Measurements from ENCODE around the gene SPTB.

DNA sequence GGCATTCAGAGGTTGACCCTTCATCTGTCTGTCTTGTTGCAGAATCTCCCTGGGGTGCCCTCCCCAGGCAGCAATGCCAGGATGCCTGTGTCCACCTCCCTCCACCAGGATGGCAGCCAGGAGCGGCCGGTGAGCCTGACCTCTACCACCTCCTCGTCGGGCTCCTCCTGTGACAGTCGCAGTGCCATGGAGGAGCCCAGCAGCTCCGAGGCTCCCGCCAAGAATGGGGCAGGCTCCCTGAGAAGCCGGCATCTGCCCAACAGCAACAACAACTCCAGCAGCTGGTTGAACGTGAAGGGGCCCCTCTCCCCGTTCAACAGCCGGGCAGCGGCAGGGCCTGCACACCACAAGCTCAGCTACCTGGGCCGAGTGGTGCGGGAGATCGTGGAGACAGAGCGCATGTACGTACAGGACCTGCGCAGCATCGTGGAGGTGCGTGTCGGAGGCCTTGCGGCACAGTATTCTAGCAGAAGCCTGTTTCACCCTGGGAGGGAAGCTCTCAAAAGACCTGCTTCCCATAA, 152.1 kb downstream of the SPTB start:
- TF ChIP-seq, protein P1, sequence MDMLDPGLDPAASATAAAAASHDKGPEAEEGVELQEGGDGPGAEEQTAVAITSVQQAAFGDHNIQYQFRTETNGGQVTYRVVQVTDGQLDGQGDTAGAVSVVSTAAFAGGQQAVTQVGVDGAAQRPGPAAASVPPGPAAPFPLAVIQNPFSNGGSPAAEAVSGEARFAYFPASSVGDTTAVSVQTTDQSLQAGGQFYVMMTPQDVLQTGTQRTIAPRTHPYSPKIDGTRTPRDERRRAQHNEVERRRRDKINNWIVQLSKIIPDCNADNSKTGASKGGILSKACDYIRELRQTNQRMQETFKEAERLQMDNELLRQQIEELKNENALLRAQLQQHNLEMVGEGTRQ (CRISPR knock-in tag; IDR thresholded peaks at IDR 0.05), result no peak
- TF ChIP-seq RNF2 (IDR thresholded peaks at IDR 0.05) (no peak), SMARCC2 (IDR thresholded peaks at IDR 0.05; ENCODE audit: low read depth) (no peak), FOXA1 (IDR thresholded peaks at IDR 0.05; ENCODE audit: borderline replicate concordance) (no peak), MXI1 (IDR thresholded peaks at IDR 0.05; ENCODE audit: low read depth, low read length) (no peak), YBX1 (IDR thresholded peaks at IDR 0.05) (no peak), TBP (optimal IDR thresholded peaks at IDR 0.05; ENCODE audit: low read depth, low read length) (no peak)
- TF ChIP-seq, protein P2, sequence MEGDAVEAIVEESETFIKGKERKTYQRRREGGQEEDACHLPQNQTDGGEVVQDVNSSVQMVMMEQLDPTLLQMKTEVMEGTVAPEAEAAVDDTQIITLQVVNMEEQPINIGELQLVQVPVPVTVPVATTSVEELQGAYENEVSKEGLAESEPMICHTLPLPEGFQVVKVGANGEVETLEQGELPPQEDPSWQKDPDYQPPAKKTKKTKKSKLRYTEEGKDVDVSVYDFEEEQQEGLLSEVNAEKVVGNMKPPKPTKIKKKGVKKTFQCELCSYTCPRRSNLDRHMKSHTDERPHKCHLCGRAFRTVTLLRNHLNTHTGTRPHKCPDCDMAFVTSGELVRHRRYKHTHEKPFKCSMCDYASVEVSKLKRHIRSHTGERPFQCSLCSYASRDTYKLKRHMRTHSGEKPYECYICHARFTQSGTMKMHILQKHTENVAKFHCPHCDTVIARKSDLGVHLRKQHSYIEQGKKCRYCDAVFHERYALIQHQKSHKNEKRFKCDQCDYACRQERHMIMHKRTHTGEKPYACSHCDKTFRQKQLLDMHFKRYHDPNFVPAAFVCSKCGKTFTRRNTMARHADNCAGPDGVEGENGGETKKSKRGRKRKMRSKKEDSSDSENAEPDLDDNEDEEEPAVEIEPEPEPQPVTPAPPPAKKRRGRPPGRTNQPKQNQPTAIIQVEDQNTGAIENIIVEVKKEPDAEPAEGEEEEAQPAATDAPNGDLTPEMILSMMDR (IDR thresholded peaks at IDR 0.05 in 2 of 3, conservative IDR thresholded peaks at IDR 0.05 in 1 of 3; ENCODE audit: insufficient read depth in 2 of 3, low read depth in 1 of 3, low read length in 3 of 3), result no peak
- TF ChIP-seq, protein P3, sequence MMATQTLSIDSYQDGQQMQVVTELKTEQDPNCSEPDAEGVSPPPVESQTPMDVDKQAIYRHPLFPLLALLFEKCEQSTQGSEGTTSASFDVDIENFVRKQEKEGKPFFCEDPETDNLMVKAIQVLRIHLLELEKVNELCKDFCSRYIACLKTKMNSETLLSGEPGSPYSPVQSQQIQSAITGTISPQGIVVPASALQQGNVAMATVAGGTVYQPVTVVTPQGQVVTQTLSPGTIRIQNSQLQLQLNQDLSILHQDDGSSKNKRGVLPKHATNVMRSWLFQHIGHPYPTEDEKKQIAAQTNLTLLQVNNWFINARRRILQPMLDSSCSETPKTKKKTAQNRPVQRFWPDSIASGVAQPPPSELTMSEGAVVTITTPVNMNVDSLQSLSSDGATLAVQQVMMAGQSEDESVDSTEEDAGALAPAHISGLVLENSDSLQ (IDR thresholded peaks at IDR 0.05), result no peak

Data from K562 (cell line).